AG09319 (cell line): ENCODE measurements around the gene SIM1.

Experiments
- DNase-seq: peaks from one replicate; pipeline ENCODE4 v3.0.0-alpha.2; 2010; ENCODE audit warnings: low read depth; ENCODE audit errors: extremely low read depth
- CTCF ChIP-seq: IDR thresholded peaks from 2 replicates; pipeline ENCODE4 v1.5.1; 2011; ENCODE audit warnings: low read depth, mild to moderate bottlenecking, inconsistent platforms, low read length, moderate library complexity

Gene SIM1

GRCh38 chr6:100404051-100404450 lies 60.7 kb downstream of the SIM1 start:
- DNase-seq = no peak
- TF ChIP-seq CTCF = no peak

DNA sequence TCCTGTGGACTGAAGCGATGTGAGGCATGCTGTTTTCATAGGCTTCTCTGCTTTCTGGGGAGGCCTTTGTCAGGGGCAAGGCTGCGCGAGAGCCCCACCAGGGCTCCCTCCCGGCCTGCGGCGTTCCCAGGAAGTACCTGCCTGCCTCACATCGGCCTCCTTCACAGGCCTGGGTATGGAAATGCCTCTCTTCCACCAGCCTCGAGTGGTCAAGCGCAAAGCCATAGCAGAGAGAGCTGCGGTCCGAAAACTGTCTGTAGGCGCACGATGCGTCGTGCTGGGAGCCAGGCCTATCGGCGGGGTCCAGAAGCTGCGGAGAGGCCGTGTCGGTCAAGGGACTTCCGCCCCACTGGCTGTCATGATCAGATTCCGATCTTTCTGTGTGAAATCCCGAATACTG lies 71.2 kb downstream of the SIM1 start:
- DNase-seq = no peak
- no peak for TF ChIP-seq CTCF

DNA sequence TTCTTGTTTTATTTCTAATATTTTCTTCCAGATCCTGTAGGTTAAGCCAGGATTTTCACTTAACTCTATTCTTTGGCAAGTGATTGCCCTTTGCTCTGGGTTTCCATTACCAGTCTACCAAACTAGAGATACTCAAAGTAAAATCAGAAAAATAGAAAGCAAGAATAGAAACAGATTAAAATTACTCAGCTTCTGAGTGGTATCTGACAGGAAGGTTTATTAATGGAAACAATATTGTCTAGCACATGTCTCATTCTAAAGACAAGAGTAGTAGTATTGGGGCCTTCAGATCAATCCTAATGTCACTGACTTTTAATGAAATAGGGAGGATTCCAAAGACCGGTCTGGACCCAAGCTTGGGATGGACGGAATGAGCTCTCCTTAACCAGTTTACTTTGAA lies 72.3 kb downstream of the SIM1 start:
- TF ChIP-seq CTCF = no peak
- DNase-seq = no peak

GRCh38 chr6:100388868-100389519 lies 75.7 kb downstream of the SIM1 start:
- TF ChIP-seq CTCF = no peak
- no peak for DNase-seq

GRCh38 chr6:100382767-100383195 lies 81.9 kb downstream of the SIM1 start:
- no peak for TF ChIP-seq CTCF
- DNase-seq = no peak

DNA sequence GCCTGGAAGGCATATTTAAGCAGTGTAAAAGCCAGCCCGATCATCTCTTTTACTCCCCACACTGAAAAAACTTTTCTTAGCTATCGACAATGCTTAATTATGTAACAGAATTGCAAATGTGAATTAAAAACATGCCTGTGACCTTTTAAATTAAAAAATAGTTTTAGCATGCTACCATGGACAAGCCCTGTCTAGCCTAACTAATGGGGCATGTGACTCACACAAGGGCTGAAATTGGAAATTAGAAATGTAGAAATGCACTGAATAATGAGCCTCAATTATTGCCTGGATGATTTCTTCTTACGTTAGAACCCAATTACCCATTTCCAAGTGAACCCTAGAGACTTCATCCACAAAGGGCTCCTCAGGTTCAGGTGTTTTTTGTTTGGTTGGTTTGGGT lies 82.7 kb downstream of the SIM1 start:
- TF ChIP-seq CTCF = no peak
- DNase-seq = no peak

DNA sequence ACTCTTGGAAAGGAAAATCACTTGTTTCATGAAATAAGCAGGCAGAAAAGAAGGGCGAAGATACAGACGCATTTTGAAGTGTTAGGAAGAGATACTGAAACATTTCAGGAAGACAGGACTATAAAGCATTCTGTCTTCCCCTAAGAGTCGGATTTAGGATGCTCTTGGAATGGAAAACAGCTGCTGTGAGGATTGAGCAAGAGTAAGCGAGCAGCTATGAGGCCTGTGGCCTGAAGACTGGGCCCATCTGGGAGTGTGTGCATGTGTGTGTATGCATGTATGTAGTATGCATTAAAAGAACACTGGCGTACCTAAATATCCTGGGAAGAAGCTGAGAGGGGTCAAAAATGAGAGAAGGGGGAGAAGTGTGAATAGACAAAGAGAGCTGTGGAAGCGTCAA lies 83.6 kb downstream of the SIM1 start:
- no peak for TF ChIP-seq CTCF
- no peak for DNase-seq
